Measurements from ENCODE around the gene USB1.

The USB1 gene

DNA sequence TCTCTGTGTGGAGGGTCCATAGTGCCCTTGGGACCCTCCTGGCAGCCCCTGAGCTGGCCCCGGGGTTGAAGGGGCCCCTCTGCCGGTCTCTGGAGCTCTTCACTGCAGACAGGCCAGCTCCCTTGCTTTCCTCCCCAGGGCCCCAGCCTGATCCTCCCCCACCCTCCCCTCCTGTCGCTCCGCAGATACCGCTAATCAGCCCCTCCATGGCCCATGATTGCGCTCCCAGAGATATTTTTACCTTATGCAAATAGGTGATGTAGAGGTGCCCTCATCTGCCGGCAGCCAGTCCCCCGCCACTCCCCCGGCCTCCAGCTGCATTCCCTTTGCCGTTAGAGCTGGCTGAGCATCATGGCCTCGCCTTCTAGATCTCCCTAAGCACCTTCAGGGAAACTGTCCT is 33.6 kb downstream of the USB1 start:
- no peak for DNase-seq (ENCODE audit: low read depth)
- TF ChIP-seq, protein P1, sequence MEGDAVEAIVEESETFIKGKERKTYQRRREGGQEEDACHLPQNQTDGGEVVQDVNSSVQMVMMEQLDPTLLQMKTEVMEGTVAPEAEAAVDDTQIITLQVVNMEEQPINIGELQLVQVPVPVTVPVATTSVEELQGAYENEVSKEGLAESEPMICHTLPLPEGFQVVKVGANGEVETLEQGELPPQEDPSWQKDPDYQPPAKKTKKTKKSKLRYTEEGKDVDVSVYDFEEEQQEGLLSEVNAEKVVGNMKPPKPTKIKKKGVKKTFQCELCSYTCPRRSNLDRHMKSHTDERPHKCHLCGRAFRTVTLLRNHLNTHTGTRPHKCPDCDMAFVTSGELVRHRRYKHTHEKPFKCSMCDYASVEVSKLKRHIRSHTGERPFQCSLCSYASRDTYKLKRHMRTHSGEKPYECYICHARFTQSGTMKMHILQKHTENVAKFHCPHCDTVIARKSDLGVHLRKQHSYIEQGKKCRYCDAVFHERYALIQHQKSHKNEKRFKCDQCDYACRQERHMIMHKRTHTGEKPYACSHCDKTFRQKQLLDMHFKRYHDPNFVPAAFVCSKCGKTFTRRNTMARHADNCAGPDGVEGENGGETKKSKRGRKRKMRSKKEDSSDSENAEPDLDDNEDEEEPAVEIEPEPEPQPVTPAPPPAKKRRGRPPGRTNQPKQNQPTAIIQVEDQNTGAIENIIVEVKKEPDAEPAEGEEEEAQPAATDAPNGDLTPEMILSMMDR (conservative IDR thresholded peaks at IDR 0.05; ENCODE audit: low read depth, low read length) = no peak

DNA sequence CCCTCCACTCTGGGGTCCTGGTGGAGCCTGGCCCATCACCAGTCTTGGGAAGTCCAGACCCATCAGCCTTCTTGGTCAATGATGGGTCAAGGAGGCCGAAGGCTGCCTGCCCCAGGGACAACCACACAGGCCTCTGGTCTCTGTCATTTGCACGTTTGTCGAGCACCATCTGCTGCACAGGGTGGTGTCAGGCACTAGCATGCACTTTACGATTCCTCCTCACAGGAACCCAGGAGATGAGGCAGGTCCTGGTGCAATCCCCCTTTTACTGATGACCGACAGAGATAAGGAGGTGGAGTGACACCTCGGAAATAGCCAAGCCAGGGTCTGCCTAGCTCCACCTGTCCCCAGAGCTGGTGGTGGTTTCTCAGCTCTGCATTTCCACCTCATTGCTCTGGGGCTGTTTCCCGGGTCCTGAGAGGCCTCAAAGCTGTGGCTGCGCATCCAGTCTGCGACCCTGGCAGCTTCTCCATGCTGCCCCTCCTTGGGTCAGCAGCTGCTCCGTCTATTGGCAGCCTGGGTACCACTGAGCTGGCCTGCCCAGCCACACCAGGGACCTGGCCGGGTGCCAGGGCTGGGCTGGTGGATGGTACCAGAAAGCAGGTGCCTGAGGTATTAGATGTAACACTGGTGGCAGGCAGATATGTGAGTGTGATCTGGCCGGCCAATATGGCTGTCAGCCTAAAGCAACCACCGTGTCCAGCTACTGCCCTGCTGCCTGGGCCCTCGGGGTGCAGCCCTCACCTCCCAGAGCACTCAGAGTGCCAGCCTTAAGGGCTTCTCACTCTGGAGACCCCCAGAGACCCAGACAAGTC is 34.4 kb downstream of the USB1 start:
- DNase-seq (ENCODE audit: low read depth) = no peak
- no peak overlapping the region for H3K4me3 ChIP-seq (ENCODE audit: low read depth, low read length)
- TF ChIP-seq, protein P1 (conservative IDR thresholded peaks at IDR 0.05; ENCODE audit: low read depth, low read length) = no peak

More for the DNA sequence above, 33.6 kb downstream of the USB1 start:
- no peak overlapping the region for H3K4me3 ChIP-seq (ENCODE audit: low read depth, low read length)

DNA sequence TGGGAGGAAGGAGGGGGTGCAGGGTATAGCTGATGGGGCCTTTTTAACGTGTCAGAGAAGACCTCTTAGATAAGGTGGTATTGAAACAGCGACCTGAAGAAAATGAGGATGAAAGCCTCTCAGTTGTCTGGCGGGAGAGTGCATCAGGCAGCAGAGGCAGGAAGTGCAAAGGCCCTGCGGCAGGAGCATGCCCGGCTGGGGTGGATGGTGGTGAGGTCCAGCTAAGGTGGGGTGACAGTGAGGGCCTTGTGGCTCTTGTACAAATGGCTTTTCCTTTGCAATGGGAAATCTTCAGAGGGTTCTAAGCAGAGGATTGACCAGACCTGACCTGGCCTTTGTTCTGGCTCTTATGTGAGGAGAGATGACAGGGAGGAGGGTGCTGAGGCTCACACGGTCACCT is 35.7 kb downstream of the USB1 start:
- TF ChIP-seq, protein P1 (conservative IDR thresholded peaks at IDR 0.05; ENCODE audit: low read depth, low read length) = no peak
- no peak overlapping the region for H3K4me3 ChIP-seq (ENCODE audit: low read depth, low read length)
- no peak for DNase-seq (ENCODE audit: low read depth)

DNA sequence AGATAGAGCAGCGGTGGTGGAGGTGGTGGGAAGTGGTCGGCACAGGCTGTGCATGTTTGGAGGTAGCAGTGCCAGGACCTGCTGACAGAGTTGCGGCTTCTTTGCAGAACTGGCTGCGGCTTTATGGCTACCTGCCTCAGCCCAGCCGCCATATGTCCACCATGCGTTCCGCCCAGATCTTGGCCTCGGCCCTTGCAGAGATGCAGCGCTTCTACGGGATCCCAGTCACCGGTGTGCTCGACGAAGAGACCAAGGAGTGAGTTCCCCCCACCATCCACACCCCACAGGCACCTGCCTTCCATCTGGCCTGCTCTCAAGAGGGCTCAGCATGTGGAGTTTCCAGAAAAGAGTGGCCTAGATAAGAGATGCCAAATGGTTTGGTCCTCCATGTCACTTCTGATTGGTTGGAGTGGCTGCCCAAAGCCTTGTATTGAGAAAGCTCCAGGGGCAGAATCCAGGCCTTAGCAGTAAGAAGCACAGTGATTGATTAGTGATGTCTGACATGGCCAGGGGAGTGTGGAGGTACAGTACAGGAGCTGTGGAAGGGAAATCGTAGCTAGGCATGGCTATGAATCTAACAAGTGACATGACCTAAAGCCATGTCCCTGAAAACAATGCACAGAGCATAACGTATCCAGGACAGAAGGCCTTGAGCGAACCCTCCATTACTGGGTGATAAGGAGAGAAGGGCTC is 36.3 kb downstream of the USB1 start:
- TF ChIP-seq, protein P1 (conservative IDR thresholded peaks at IDR 0.05; ENCODE audit: low read depth, low read length) = no peak
- H3K4me3 ChIP-seq (ENCODE audit: low read depth, low read length) = no peak overlapping the region
- no peak for DNase-seq (ENCODE audit: low read depth)

DNA sequence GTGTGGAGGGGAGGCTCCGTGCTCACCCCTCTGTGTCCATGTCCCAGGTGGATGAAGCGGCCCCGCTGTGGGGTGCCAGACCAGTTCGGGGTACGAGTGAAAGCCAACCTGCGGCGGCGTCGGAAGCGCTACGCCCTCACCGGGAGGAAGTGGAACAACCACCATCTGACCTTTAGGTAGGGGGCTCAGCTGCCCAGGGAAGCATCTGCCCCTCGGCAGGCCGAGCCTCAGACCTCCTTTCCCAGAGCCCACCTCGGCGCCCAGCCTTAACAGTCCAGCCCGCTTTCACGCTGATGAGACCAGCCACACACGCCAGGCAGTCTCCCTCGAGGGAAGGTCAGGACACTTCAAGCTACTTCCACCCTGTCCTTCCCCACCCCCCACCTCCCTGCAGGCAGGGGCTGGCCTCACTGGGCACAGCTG is 37.0 kb downstream of the USB1 start:
- DNase-seq (ENCODE audit: low read depth) = no peak
- H3K4me3 ChIP-seq (ENCODE audit: low read depth, low read length) = no peak overlapping the region
- TF ChIP-seq, protein P1 (conservative IDR thresholded peaks at IDR 0.05; ENCODE audit: low read depth, low read length) = no peak

DNA sequence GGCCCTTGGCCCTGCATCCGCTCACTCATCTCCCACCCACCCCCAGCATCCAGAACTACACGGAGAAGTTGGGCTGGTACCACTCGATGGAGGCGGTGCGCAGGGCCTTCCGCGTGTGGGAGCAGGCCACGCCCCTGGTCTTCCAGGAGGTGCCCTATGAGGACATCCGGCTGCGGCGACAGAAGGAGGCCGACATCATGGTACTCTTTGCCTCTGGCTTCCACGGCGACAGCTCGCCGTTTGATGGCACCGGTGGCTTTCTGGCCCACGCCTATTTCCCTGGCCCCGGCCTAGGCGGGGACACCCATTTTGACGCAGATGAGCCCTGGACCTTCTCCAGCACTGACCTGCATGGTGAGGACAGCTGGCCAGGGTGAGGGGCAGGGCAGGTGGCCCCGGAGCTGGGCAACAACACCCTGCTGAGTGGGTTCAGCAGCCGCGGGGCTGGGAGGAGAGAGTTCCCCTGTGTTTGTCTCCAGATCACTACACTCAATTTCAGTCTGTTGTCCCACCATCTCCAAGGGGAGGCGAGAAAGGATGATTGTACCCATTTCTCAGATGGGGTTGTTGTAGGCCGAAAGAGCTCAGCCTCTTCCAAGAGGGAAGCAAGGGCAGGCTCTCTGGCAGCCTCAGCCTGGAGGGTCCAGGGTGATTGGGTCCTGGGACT is 38.8 kb downstream of the USB1 start:
- DNase-seq (ENCODE audit: low read depth) = no peak
- H3K4me3 ChIP-seq (ENCODE audit: low read depth, low read length) = no peak overlapping the region
- TF ChIP-seq, protein P1 (conservative IDR thresholded peaks at IDR 0.05; ENCODE audit: low read depth, low read length) = no peak

All from choroid plexus epithelial cell (primary cell).